Thyroid gland (tissue), 4 donors: ENCODE data around the gene ADAM12.

ENCODE experiments used
- CTCF ChIP-seq, 6 experiments: fragments of 200-600 bp in 3 of 6; fragments of 450-650 bp in 3 of 6; sonication (generic) in 3 of 6; IDR thresholded peaks; one replicate each; pipeline ENCODE4 v1.5.1; 2016 to 2019; ENCODE audit warnings: antibody characterized with exemption in 6 of 6, mild to moderate bottlenecking in 2 of 6, inconsistent platforms in 1 of 6, moderate library complexity in 1 of 6
- POLR2A ChIP-seq, 2 donors: fragments of 450-650 bp; IDR thresholded peaks; one replicate each; pipeline ENCODE4 v1.6.1; 2017; ENCODE audit warnings: antibody characterized with exemption in 2 of 2, mild to moderate bottlenecking in 2 of 2, moderate library complexity in 1 of 2

GRCh38 chr10:126210051-126210651 is 178.1 kb downstream of the ADAM12 start:
- TF ChIP-seq POLR2A (IDR thresholded peaks at IDR 0.05) (no peak), CTCF (IDR thresholded peaks at IDR 0.05) (no peak)
